ENCODE measurements around the gene SDF4.
"Not testable (repeated sequence)": the region's sequence is repeated elsewhere in the genome, so short reads cannot be mapped to it uniquely, and the experiment has no call there.

The SDF4 gene

GRCh38 chr1:1178794-1179331 lies 52.9 kb downstream of the SDF4 start:
- DNase-seq (ENCODE audit: low read depth in 2 of 2): no peak

DNA sequence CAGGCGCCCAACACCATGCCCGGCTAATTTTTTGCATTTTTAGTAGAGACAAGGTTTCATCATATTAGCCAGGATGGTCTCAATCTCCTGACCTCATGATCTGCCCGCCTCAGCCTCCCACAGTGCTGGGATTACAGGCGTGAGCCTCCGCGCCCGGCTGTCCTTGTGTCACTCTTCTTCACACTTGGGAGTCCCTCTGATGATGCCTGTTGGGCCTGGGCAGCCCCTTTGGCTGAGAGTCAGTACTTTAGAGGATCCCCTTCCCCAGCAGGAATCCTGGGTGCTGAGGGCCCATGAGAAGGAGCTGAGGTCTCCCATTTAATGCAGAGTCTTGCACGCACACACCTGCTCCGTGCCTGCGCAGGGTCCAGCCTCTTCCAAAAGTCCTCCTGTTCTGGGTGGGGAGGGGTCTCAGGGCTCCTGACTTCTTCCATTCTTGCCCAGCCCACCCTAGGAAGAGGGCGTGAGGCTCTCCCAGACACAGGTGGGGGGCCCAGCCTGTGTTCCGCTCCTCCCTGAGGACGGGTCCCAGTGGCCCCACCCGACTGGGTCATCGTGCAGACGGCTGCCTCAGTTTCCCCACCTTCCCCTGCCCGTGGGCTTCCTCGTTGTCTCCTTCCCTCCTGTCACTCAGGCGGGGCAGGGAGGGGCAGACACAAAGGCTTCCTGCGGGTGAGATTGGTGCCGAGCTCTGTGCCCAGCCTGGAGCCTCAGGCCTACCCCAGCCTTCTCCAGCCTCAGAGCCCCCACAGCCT lies 54.2 kb downstream of the SDF4 start:
- DNase-seq (ENCODE audit: low read depth in 2 of 2): no peak

GRCh38 chr1:1176931-1177330 lies 54.9 kb downstream of the SDF4 start:
- DNase-seq (ENCODE audit: low read depth in 2 of 2): no peak

DNA sequence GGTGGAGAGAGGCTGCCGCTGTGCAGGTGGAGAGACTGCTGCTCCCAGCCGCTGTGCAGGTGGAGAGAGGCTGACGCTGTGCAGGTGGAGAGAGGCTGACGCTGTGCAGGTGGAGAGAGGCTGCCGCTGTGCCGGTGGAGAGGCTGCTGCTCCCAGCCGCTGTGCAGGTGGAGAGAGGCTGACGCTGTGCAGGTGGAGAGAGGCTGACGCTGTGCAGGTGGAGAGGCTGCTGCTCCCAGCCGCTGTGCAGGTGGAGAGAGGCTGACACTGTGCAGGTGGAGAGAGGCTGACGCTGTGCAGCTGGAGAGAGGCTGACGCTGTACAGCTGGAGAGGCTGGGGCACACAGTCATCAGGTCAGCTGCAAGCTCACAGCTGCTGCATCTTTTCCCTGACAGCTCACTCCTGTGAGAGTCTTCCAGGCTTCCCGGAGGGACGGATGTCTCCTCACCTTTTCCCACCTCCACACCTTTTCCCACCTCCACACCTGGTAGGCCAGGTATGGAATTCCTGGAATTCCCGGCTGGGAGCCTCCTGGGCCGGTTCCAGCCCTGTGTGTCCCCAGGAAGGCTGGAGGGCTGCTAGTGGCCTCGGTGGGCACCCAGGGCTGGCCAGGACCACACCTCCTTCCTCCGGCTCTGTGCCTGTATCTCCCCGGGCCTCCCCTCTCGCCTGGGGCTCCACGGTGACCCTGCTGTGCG lies 55.6 kb downstream of the SDF4 start:
- DNase-seq (ENCODE audit: low read depth in 2 of 2): not testable (repeated sequence)

- DNase-seq (ENCODE audit: low read depth in 2 of 2): no peak
Measured at GRCh38 chr1:1175221-1176062, 56.4 kb downstream of the SDF4 start.

- DNase-seq (ENCODE audit: low read depth in 2 of 2): no peak
Measured at GRCh38 chr1:1173793-1174415, 57.9 kb downstream of the SDF4 start, which contains the start of gene TTLL10. Gene TTLL10, plus strand, starts transcription at chr1:1173880. Its CDS starts 5,336 bp downstream, at chr1:1179216.

- no peak for DNase-seq (ENCODE audit: low read depth in 2 of 2)
Measured at GRCh38 chr1:1173061-1173792, 58.6 kb downstream of the SDF4 start.

- DNase-seq (ENCODE audit: low read depth in 2 of 2): no peak
Measured at GRCh38 chr1:1171546-1172340, 60.1 kb downstream of the SDF4 start.

DNA sequence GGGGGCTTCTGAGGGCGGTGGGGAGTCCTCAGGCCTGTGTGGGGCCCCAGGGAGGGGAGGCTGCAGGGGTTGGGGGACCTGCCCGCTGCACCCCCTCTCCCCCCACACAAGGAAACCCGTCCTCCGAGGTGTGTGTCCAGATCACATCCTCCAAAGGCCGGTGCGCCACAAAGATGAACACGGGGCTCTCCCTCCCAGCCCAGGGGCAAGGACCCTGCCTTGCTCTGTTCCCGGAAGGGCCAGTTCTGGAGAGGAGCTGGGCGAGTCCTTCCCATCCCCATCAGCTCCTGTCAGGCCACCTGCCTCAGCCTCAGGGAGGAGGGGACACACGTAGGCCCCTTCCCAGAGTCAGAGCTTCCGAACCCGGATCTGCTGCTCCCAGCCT lies 60.6 kb downstream of the SDF4 start:
- no peak for DNase-seq (ENCODE audit: low read depth in 2 of 2)

DNA sequence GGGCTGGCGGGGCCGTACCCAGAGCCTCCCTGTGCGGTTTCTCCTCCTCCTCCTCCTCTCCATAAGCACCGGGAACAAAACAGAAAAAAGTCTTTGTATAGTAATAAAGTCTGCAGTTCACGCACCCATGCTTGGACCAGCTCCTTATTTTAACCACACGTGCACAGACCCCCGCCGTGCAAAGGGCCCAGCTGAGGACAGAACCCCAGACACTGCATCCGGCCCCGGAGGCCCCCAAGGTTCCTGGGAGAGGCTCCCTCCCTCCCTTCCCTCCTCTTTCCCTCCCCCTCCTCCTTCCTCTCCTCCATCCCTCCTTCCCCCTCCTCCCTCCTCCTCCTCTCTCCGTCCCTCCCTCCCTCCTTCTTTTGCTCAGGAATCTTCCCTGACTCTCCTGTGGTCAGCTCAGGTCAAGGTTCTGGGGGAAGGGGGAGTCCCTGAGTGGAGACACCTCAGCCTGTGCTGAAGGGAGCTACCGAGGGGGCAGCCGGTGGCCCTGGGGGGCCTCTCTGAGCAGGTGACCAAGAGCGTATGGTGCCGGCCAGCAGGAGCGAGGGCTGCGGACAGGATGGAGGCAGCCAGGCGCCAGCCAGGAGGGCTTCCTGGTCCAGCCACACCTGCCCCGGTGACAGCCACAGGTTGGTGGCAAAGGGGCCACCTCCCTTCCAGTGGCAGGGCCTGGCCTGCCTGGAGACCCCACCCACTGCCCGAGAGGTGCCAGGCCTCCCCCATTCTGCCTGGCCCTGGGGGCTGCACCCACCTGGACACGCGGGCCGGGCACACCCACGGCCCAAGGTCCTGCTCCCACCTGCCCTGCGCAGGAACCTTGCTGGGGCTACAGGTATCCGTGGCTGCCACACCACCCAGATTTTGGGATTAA lies 61.3 kb downstream of the SDF4 start:
- no peak for DNase-seq (ENCODE audit: low read depth in 2 of 2)

DNA sequence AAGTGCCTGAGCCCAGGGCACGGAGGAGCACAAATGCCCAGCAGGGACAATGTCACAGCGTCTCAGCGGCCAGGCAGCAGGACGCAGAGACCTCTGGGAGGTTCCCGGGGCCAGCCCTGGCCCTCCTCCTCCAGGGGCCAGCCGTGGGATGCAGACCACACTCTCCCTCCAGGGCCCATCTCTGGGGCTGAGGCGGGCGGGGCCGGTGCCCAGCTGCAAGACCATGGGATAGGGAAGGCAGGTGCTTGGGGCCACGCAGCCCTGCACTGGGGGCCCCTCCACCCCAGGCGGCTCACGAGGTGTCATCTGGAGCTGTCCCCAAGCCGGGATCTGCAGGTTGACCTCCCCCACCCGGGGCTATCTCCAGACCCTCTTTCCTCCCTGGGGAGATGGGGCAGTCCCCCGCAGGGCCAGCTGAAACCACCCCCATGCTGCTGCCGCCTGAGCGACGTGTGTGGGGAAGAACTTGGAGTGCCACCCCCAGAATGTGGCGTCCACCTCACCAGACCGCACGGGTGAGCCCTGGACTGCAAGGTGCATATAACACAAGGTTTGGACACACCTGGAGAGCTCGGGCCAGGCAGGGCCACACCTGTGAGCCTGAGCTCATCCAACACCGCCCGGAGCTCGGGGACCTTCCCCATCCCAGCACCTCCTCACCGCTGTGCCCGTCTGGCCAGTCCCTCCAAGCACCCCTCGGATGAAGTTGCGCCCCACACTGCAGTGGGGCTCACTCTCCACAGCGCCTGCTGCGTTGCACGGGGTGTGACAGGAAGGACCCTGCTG lies 62.2 kb downstream of the SDF4 start:
- DNase-seq (ENCODE audit: low read depth in 2 of 2): no peak

DNA sequence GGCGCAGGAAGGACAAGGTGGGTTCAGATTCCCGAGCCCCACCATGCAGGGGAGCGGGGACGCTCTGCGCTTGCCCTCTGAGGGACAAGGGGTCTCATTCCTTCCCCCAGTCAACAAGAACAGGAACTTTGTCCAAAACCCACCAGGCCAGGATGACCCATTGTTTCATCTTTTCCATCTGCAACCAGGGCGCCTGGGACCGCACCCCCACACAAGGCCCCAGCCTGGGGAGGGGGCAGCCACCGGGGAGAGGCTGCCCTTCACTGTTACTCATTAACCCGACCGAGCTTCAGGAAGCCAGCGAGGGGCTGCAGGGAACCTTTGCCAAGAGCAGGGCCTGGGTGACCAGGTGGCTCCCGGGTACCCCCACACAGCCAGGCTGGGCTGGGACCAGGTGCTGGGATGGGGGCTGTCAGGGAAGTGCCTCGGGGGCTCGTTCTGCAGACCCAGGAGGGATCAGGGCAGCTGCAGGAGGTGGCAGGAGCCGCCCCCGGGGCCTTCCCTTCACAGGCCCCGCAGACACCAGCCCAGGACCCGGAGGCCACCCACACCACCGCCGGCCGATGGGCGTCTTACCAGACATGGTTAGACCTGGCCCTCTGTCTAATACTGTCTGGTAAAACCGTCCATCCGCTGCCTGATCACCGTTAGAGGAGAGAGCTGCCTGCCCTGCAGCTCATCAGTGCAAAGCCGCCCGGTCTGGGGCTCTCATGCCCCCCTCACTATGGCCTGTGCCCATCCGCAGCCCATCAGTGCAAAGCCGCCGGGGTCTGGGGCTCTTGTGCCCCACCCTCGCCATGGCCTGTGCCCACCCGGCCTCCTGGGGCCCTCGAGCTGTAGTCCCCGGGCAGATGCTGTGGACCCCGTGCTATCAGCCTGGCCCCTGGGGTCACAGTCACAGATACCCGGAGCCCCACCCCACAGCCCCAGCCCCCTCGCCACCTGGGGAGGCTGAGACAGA lies 63.1 kb downstream of the SDF4 start:
- no peak for DNase-seq (ENCODE audit: low read depth in 2 of 2)

DNA sequence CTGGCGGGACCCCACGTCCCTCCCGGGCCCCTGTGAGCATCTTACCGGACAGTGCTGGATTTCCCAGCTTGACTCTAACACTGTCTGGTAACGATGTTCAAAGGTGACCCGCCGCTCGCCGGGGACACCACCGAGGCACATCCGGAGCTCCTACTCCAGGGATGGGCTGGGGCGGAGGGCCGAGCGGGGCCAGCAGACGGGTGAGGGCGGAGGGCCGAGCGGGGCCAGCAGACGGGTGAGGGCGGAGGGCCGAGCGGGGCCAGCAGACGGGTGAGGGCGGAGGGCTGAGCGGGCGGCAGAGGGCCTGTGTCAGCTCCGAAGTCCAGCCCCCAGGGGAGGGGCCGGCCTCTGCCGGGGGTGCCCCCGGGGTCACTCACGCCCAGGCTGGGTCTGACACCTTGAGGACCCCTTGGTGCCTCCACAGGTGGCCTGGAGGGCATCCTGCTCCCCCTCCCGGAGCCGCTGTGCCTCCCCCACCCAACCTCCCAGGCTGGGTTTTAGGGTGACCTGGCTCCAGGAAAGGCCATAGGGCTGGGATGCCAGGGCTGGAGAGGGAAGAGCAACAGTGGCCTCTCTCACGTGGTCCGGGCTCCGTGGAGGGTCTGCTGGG lies 63.9 kb downstream of the SDF4 start:
- DNase-seq (ENCODE audit: low read depth in 2 of 2): no peak

- DNase-seq (ENCODE audit: low read depth in 2 of 2): no peak
Measured at GRCh38 chr1:1167398-1167821, 64.4 kb downstream of the SDF4 start.
